Stimulated activated CD8-positive, alpha-beta memory T cell treated with anti-CD3 and anti-CD28 coated beads, Interleukin-12 subunit alpha, Interleukin-12 subunit beta, amount 100 ng/mL, for 1 hour (primary cell): ENCODE measurements around the gene KCNJ18.
"Not testable (repeated sequence)": the region's sequence is repeated elsewhere in the genome, so short reads cannot be mapped to it uniquely, and the experiment has no call there.

ENCODE experiments used
- DNase-seq: peaks from one replicate; pipeline ENCODE4 v3.0.0-alpha.2; 2020; ENCODE audit warnings: low read depth

Gene KCNJ18

DNA sequence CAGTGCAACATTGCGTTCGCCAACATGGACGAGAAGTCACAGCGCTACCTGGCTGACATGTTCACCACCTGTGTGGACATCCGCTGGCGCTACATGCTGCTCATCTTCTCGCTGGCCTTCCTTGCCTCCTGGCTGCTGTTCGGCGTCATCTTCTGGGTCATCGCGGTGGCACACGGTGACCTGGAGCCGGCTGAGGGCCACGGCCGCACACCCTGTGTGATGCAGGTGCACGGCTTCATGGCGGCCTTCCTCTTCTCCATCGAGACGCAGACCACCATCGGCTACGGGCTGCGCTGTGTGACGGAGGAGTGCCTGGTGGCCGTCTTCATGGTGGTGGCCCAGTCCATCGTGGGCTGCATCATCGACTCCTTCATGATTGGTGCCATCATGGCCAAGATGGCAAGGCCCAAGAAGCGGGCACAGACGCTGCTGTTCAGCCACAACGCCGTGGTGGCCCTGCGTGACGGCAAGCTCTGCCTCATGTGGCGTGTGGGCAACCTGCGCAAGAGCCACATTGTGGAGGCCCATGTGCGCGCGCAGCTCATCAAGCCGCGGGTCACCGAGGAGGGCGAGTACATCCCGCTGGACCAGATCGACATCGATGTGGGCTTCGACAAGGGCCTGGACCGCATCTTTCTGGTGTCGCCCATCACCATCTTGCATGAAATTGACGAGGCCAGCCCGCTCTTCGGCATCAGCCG is 10.8 kb downstream of the KCNJ18 start:
- not testable (repeated sequence) for DNase-seq

DNA sequence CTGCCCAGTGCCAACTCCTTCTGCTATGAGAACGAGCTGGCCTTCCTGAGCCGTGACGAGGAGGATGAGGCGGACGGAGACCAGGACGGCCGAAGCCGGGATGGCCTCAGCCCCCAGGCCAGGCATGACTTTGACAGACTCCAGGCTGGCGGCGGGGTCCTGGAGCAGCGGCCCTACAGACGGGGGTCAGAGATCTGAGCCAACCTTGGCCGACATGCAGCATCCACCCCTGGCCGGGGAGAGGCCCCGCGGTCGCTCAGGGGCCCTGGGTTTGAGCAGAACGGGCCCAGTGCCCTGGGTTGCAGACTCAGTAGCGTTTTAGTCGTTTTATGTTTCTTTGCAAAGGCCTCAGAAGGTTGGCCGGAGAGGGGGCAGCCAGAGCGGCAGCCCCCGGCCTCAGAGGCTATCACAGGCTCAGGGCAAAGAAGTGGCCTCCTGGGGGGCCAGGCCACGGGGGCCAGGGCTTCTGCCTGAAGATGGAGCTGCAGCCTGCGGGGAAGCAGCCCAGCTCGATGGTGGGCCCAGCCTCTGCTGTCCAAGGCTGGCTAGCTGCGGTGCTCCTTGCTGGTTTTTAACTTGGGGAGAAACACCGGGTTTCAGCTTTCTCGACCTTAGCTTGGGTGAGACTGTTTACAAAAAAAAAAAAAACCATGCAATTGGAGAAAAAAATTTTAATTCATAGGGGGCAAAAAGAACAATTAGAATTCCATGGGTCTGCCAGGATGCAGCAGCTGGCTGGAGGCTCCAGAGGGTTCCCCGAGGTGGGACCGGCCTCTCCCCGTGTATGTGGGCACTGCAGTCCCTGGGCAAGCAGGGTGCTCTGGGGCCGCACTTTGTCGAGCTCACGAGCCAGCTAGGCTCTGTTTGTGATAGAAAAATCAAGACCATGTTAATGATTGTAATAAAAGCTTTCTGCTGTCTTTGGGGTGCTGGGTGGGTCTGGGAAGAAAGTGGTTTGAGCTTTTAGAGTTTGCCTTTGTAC is 11.9 kb downstream of the KCNJ18 start:
- DNase-seq, result not testable (repeated sequence)

GRCh38 chr17:21705021-21705601 is 12.8 kb downstream of the KCNJ18 start:
- DNase-seq, result no peak

- not testable (repeated sequence) for DNase-seq
Measured at GRCh38 chr17:21705746-21706145, 13.4 kb downstream of the KCNJ18 start.

GRCh38 chr17:21706546-21706945 is 14.2 kb downstream of the KCNJ18 start:
- not testable (repeated sequence) for DNase-seq

GRCh38 chr17:21707131-21707530 is 14.8 kb downstream of the KCNJ18 start:
- DNase-seq, result not testable (repeated sequence)

DNA sequence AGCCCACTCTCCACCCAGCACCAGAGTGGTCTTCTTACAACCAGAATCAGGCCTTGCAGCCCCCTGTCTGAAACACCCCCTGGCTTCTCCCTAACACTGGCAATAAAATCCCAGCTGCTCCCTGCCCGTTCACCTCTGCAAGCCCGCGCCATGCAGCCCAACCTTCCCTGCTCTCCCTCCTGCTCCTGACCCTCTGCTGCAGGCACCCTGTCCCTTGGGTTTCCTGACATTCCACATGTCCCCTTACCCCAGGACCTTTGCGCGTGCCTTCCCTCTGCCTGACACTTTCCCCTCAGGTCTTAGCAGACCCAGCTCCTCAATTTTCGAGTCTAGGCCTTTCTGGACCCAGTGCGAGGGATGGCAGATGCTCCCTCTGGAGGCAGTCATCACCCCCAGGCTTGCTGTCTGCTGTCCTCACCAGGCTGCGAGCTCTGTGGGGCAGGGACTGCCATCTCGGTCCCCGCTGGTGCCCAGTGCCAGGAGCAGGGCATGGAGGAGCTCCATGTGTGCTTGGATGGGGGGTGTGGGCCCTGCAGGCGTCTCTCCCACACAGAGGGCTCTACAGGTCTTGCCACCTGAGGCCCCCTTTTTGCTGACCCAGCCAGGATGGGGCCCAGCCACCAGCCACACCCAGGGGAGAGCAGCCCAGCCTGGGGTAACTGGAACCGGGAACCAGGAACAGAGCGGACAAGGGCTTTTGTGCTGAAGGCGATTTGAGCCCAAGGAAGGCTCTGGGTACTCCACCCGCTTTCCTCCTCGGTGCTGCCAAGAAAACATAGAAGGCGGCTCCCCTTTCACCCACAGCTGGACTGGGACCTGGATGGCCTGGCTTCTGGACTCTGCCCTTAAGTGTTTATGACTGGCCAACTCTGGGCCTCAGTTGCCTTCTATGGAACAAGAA is 15.6 kb downstream of the KCNJ18 start:
- not testable (repeated sequence) for DNase-seq

GRCh38 chr17:21708612-21709535 is 16.6 kb downstream of the KCNJ18 start:
- DNase-seq, result not testable (repeated sequence)

- not testable (repeated sequence) for DNase-seq
Measured at GRCh38 chr17:21709994-21710393, 17.7 kb downstream of the KCNJ18 start.

DNA sequence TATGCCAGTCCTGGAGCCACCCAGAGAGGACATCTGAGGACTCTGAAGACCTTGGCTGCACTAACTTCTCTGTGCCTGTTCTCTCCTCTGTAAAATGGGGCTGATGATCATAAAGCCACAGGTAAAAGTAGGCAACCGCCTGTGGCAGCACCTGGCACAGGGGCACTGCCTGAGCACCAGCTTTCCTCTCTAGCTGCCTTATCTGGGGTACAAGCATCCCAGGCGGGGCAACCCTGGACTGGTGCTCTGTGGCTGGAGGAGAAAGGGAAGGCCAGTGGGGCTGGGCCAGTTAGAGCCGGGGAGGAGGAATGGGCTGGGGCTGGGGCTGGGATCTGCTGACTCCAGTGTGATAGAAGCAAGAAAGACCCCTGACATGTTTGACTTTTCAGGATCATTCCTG is 18.2 kb downstream of the KCNJ18 start:
- DNase-seq, result not testable (repeated sequence)

- no peak for DNase-seq
Measured at GRCh38 chr17:21711182-21711581, 18.9 kb downstream of the KCNJ18 start.

DNA sequence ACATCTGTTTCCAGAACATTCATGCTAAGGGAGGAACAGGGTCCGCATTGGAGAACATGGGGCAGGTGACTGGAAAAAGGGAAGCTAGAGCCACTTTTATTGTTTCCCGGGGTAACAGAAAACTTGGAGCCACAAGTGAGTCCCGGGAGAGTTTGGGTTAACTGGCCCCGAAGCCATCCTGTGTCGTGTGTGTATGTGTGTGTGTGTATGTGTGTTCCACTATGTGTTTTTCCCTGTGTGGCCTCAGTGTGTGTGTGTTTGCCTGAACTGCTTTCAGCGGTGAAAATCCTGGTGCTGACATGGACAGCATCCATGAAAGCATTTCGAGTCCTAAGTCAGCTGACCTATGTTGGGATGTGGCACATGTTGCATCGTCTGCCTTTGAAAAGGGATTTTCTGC is 20.7 kb downstream of the KCNJ18 start:
- DNase-seq, result not testable (repeated sequence)

- DNase-seq, result not testable (repeated sequence)
Measured at GRCh38 chr17:21713631-21714030, 21.3 kb downstream of the KCNJ18 start.

- DNase-seq, result not testable (repeated sequence)
Measured at GRCh38 chr17:21714676-21715075, 22.4 kb downstream of the KCNJ18 start.

DNA sequence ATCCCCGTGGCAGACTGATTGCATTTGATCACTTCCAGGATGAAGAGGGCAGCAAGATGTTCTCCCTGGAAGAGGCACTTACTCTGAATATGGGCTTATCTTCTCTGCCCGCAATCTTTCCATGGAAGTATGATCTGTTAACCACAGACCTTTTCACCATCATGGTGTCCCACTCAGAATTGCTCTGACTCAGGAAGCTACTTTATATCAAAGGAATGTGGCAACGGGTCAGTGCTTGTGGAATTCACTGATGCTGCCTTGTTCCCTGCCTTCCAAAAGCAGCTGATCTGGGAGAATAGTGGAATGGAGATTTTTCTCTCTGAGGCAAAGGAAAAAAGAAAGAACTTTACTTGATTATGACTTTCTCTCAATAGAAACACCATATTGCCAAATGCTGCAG is 23.6 kb downstream of the KCNJ18 start:
- DNase-seq, result not testable (repeated sequence)

GRCh38 chr17:21718971-21719370 is 26.6 kb downstream of the KCNJ18 start:
- DNase-seq, result not testable (repeated sequence)

- not testable (repeated sequence) for DNase-seq
Measured at GRCh38 chr17:21719511-21720226, 27.3 kb downstream of the KCNJ18 start.

DNA sequence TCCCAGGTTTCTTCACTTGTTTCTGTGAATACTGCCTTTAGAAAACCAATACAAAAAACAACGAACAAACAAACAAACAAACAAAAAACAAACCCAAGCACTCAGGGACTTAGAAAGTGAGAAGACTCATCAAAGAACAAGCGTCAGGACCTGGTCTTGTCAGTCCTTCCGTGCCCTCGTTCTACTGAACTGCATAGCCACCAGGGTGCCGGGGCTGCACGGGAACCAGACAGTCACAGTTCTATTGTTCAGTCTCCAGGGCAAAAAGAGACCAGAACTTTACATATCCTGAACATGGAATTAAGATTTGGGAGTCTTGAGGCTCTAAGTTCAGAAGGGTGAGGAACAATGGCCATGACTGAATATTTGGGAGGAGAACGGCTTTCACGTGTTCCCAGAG is 28.2 kb downstream of the KCNJ18 start:
- DNase-seq, result not testable (repeated sequence)

DNA sequence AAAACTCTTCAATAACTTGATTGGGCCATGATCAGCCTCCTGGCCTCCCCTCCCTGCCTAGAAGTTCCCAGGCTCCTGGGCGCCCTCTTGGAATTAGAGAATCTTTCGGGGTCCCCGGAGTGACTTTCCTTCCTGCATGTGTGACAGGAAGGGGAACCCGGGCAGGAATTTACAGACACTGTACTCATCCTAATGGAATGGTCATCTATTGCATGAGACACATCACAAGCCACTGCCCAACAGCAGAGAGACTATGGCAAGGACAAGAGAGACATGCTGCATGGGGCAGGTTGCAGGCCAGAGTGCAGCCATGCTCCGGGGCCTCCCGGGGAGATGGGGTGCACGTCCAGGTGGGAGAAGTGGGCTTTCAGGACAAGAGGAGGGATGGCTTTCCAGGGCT is 29.9 kb downstream of the KCNJ18 start:
- DNase-seq, result not testable (repeated sequence)
